Brain microvascular endothelial cell (primary cell): ENCODE results near the gene PAK5.

Experiments
- DNase-seq: peaks from one replicate; pipeline ENCODE4 v3.0.0-alpha.2; 2020
- H3K27ac ChIP-seq: fragments of 250-450 bp; sonication (Bioruptor Pico); 2 replicates; pipeline ENCODE4 v1.5.1; 2020; ENCODE audit warnings: mild to moderate bottlenecking, moderate library complexity
- H3K27me3 ChIP-seq: fragments of 250-450 bp; sonication (Bioruptor Pico); replicated peaks from 2 replicates; pipeline ENCODE4 v1.5.1; 2020; ENCODE audit warnings: mild to moderate bottlenecking
- H3K36me3 ChIP-seq: fragments of 250-450 bp; sonication (Bioruptor Pico); replicated peaks from 2 replicates; pipeline ENCODE4 v1.5.1; 2020; ENCODE audit warnings: mild to moderate bottlenecking
- H3K4me3 ChIP-seq: 2 replicates; pipeline ENCODE4 v1.5.1; 2011; ENCODE audit warnings: low read depth, mild to moderate bottlenecking, control low read depth, low read length, moderate library complexity
- in situ Hi-C: cut with HindIII; loops from 2 replicates; pipeline ENCODE4 v1.10.0; 2017; ENCODE audit warnings: low sequenced_read_pairs, low pct_ligation_motif_present
- TF ChIP-seq, protein P1 (sequence below): IDR thresholded peaks from 2 replicates; pipeline ENCODE4 v1.5.1; 2011; ENCODE audit warnings: low read depth, mild to moderate bottlenecking, moderate library complexity, low read length, control low read depth, inconsistent platforms; ENCODE audit errors: missing control alignments

PAK5 gene

DNA sequence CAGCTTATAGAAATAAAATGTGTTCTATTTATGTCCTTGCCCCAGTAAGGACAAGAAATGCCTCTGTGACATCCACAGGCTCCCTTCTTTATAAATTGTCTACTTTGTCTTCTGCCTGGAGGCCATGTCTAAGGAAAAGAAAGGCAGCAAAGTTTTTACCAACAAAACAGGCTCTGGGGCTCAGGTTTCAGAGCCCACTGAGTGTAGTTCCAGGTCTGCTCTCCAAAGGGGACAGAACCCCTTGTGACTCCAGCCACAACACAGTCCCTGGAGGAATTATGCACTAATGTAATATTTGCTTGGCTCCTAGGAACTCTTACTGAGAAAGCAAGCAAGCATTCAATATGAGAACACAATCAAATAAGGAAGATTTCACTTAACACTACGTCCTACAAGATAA lies 80.1 kb downstream of the PAK5 start:
- no peak for DNase-seq
- in situ Hi-C loops = no loop called here
- no peaks in the 10 kb centered on the region for H3K36me3 ChIP-seq
- H3K27me3 ChIP-seq = no peaks in the 10 kb centered on the region
- no peak overlapping the region for H3K4me3 ChIP-seq
- no peak overlapping the region for H3K27ac ChIP-seq
- TF ChIP-seq, protein P1, sequence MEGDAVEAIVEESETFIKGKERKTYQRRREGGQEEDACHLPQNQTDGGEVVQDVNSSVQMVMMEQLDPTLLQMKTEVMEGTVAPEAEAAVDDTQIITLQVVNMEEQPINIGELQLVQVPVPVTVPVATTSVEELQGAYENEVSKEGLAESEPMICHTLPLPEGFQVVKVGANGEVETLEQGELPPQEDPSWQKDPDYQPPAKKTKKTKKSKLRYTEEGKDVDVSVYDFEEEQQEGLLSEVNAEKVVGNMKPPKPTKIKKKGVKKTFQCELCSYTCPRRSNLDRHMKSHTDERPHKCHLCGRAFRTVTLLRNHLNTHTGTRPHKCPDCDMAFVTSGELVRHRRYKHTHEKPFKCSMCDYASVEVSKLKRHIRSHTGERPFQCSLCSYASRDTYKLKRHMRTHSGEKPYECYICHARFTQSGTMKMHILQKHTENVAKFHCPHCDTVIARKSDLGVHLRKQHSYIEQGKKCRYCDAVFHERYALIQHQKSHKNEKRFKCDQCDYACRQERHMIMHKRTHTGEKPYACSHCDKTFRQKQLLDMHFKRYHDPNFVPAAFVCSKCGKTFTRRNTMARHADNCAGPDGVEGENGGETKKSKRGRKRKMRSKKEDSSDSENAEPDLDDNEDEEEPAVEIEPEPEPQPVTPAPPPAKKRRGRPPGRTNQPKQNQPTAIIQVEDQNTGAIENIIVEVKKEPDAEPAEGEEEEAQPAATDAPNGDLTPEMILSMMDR = no peak

DNA sequence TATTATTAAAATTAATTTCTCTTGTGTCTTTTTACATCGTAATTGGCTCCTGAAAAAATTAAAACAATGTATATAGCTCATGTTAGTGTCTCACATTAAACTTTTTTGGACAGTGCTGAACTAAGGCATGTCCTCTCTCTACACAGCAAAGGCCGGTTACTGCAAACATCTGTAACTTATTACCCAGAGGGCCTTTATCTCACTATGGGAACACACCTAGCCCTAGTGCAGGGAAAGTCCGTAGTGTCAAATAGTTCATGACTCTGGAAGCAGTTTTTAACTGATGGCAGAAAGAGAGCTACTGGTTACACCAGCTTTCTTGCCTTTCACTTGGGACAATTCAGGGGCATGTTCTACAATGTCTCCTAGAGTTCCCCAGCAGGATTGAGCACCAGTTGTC lies 82.2 kb downstream of the PAK5 start:
- TF ChIP-seq, protein P1 = no peak
- H3K4me3 ChIP-seq = no peak overlapping the region
- no peak for DNase-seq
- in situ Hi-C loops = no loop called here
- no peaks in the 10 kb centered on the region for H3K27me3 ChIP-seq
- no peaks in the 10 kb centered on the region for H3K36me3 ChIP-seq
- no peak overlapping the region for H3K27ac ChIP-seq

DNA sequence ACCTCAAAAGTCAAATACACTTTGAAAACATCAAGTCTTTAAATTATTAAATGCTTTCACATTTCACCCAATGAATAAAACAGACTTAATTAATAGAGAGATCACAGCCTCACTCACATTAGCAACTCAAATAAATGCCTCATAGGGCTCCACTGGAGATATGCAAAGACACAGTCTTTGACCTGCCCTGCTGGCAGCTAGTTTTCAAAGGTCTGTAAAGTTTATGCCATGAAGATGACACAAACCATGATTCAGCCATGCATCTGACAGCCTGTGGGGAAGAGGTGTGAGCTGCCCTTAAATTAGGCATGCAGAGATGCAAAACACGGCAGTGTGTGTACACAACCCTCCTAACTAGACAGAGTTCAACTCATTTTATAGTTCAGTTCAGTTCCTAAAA lies 83.6 kb downstream of the PAK5 start:
- no peaks in the 10 kb centered on the region for H3K27me3 ChIP-seq
- no peaks in the 10 kb centered on the region for H3K36me3 ChIP-seq
- DNase-seq = no peak
- no peak overlapping the region for H3K27ac ChIP-seq
- H3K4me3 ChIP-seq = no peak overlapping the region
- TF ChIP-seq, protein P1 = no peak
- in situ Hi-C loops = no loop called here

DNA sequence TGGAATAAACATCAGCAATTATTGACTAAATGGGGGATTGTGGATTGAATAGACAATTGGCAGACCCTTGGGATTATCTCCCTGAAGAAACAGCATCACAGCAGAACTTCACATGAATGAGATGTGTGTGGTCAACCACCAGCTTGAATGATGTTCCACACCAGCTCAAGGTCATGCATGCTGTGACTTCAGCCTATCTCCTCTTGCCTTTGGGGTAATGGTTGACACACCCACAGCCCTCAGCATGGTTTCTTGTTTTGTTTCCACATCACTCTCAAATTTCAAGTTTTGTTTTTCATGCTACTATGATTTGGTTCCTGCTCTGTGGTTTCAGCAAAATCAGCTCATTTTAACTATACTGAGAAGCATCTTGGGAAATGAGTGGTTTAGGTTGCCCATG lies 94.3 kb downstream of the PAK5 start:
- H3K36me3 ChIP-seq = no peaks in the 10 kb centered on the region
- TF ChIP-seq, protein P1 = no peak
- no peak overlapping the region for H3K4me3 ChIP-seq
- no peaks in the 10 kb centered on the region for H3K27me3 ChIP-seq
- no peak overlapping the region for H3K27ac ChIP-seq
- in situ Hi-C loops = no loop called here
- DNase-seq = no peak

DNA sequence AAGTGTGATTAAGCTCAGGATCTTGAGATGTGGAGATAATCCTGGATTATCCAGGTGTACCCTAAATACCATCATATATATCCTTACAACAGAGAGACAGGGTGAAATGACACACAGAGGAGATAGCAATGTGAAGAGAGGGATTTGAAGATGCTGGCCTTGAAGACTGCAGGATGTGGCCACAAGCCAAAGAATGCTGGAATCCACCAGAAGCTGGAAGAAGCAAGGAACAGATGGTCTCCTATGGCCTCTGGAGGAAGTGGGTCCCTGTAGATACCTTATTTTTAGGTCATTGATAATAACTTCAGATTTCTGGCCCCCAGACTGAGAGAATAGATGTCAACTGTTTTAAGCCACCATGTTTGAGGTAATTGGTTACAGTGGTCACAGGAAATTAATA lies 95.0 kb downstream of the PAK5 start:
- H3K27me3 ChIP-seq = no peaks in the 10 kb centered on the region
- H3K27ac ChIP-seq = no peak overlapping the region
- DNase-seq = no peak
- in situ Hi-C loops = no loop called here
- TF ChIP-seq, protein P1 = no peak
- H3K36me3 ChIP-seq = no peaks in the 10 kb centered on the region
- H3K4me3 ChIP-seq = no peak overlapping the region

DNA sequence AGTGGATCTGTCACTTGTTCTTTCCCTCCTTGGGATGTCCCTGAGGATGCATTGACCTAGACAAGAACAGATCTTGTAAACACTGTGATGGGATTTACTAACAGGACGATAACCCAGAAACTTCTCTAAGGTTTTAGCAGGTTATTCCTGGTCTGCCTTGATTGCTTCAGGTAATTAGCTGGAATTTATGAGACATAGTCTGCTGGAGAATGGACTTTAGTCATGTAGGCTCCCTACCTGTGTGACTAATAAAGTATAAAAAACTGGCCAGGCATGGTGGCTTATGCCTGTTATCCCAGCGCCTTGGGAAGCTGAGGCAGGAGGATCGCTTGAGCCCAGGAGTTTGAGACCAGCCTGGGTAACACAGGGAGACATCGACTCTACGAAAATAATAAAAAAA lies 96.1 kb downstream of the PAK5 start:
- Histone ChIP-seq H3K4me3 (no peak overlapping the region), H3K36me3 (no peaks in the 10 kb centered on the region), H3K27ac (no peak overlapping the region), H3K27me3 (no peaks in the 10 kb centered on the region)
- TF ChIP-seq, protein P1 = no peak
- DNase-seq = no peak
- in situ Hi-C loops = no loop called here
